Sigmoid colon (tissue), 4 donors: ENCODE data around the gene SPON1.

Source experiments
- CTCF ChIP-seq, 4 experiments: fragments of 450-650 bp in 3 of 4; fragments of 200-600 bp in 1 of 4; IDR thresholded peaks; one replicate each; pipeline ENCODE4 v1.5.1; 2016 to 2019; ENCODE audit warnings: antibody characterized with exemption in 4 of 4, mild to moderate bottlenecking in 3 of 4, moderate library complexity in 2 of 4
- POLR2A ChIP-seq, 2 donors: fragments of 450-650 bp; IDR thresholded peaks; one replicate each; pipeline ENCODE4 v1.6.1; 2016; ENCODE audit warnings: antibody characterized with exemption in 2 of 2, mild to moderate bottlenecking in 2 of 2, moderate library complexity in 2 of 2
- POLR2AphosphoS5 ChIP-seq, 4 donors: sonication (generic); formaldehyde crosslinking; IDR thresholded peaks; one replicate each; pipeline ENCODE4 v1.6.1; 2017; ENCODE audit warnings: antibody characterized with exemption in 4 of 4

GRCh38 chr11:14093065-14093464 is 130.5 kb downstream of the SPON1 start:
- TF ChIP-seq POLR2AphosphoS5 (IDR thresholded peaks at IDR 0.05) (no peak), CTCF (IDR thresholded peaks at IDR 0.05) (no peak), POLR2A (IDR thresholded peaks at IDR 0.05) (no peak)
